ENCODE measurements around the gene RGS16.

RGS16 gene

DNA sequence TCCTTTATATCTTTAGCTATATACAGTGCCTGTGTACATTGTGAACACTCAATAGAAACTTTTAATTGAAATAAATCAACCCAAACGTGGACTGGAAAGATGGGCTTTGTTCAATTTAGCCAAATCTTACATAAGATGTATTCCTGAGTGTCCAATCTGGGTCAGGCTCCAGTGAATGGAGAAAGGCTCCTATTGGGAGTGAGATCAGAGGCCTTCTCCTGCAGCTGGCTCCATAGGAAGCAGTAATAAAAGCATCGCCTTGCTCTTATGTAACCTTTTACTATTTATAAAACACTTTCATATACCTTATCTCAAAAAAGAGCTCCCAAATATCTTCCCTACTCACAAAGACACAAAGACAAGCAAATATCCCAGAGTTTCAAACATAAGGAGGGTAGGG, 24.9 kb upstream of the RGS16 start:
- DNase-seq: no peak

GRCh38 chr1:182628657-182629056, 24.5 kb upstream of the RGS16 start:
- no peak for DNase-seq

- DNase-seq: no peak
These were observed 23.4 kb upstream of the RGS16 start for GRCh38 chr1:182627622-182628021.

DNA sequence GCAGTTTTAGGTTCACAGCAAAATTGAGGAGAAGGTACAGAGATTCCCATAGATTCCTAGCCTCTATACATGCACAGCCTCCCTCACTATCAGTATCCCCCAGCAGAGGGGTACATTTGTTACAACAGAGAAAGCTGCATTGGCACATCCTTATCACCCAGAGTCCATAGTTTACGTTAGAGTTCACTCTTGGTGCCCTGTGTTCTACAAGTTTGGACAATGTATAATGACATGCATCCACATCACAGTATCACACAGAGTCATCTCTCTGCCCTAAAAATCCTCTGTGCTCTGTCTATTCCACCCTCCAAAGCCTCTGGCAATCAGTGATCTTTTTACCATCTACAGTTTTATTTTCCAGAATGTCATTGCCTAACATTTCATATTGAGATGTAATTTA, 22.3 kb upstream of the RGS16 start:
- DNase-seq: no peak

GRCh38 chr1:182625719-182626504, 21.7 kb upstream of the RGS16 start:
- DNase-seq: no peak

GRCh38 chr1:182625024-182625423, 20.8 kb upstream of the RGS16 start:
- no peak for DNase-seq

GRCh38 chr1:182624577-182624976, 20.4 kb upstream of the RGS16 start:
- no peak for DNase-seq

DNA sequence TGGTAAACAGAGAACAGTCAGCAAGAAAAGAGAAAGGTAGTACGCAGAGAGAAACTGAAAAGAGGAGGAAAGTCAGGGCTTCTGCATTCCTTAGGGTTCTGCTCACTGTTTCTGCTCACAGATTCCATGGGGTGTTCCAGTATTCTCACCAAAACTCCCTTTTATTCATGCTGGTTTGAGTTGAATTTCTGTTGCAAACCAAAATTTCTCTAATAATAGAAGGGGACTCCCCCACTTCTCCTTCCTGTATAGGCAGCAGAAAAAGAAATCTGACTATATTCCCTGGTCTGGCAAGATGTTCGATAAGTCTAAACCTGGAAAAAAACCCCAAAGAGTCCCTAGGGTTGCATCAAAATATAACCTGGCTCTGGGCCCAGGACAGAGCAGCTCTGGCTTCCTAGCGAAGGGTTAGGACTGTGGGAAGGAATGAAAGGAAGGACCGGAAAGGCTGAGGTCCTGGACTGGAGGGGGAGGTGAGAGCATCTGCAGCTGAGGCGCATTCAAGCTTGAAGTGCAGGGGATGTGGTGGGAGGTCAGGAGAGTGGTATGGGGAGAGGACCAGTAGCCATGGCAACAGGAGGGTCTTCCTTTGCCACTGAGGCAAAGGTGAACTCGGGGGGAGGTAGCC, 18.8 kb upstream of the RGS16 start:
- DNase-seq: no peak

- no peak for DNase-seq
These were observed 17.7 kb upstream of the RGS16 start for GRCh38 chr1:182621906-182622305.

DNA sequence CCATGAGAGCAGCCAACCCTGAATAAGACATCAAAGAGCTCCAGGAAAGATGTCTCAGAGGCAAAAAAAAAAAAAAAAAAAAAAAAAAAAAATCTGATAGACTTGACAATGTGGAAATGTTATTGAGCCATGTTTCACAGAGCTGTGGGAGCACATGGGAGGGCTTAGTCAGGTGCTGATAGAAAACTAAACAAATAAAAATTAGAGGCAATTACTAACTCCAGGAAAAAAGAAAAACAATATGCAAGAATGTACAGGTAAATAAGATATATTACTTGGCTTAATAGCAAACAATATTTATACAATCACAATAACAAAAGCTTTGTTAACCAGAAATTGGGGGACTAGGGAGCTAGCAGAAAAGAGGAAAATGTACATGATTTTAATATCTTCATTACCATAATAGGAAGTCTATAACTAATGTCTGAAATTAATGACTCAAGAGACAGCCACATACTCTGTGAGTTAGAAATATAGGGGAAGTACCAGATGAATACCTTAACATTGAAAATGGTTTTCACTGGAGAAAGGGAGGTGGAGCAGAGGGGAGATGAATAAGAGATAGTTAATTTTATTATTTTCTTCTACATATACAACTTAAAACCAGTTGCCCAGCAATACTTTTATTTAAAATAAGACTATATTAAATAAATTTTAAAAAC, 16.9 kb upstream of the RGS16 start:
- DNase-seq: no peak

- no peak for DNase-seq
These were observed 13.7 kb upstream of the RGS16 start for GRCh38 chr1:182617734-182618351.

GRCh38 chr1:182617014-182617429, 12.8 kb upstream of the RGS16 start:
- no peak for DNase-seq

GRCh38 chr1:182616130-182617013, 12.2 kb upstream of the RGS16 start:
- DNase-seq: peak; percentile 67 to 72

GRCh38 chr1:182615468-182616129, 11.4 kb upstream of the RGS16 start:
- DNase-seq: peak in 1 of 2 donors; percentile 46

DNA sequence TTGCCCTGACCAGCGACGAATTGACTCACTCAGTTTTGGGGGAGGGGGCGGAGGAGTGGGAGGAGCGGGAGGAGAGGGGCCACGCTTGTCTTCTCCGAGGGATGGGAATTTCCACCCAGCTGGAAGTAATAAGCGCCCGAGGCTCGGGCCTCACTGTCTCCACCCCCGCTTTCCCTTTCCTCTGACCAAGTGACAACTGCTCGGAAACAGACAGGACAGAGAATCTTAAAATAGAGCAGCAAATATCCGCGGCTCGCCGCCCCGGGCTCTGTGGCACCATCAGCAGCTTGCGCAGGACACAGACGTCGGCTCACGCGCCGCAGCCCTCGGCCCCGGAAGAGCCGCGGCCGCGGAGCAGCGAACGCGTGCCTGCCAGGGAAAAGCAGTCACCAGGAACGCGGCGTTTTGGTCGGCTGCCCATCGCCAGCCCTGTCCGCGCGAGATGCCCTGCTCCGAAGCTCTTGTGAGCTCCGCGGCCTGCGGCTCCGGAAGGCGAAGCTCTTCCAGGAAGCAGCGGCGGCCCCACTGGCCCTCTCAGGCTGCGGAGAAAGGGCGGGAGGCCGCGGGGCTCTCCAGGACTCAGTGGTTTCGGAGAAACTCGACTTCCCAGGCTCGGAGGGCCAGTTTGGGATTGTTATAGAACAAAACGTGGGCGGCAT, 10.7 kb upstream of the RGS16 start:
- DNase-seq: peak; percentile 47 to 50

- no peak for DNase-seq
These were observed 7.6 kb upstream of the RGS16 start for GRCh38 chr1:182611787-182612186.

GRCh38 chr1:182611326-182611725, 7.1 kb upstream of the RGS16 start:
- DNase-seq: no peak

GRCh38 chr1:182610606-182611194, 6.5 kb upstream of the RGS16 start:
- no peak for DNase-seq

GRCh38 chr1:182608845-182609610, 4.8 kb upstream of the RGS16 start:
- no peak for DNase-seq

GRCh38 chr1:182608236-182608635, 4.0 kb upstream of the RGS16 start:
- no peak for DNase-seq

Data from stimulated activated CD4-positive, alpha-beta T cell treated with anti-CD3 and anti-CD28 coated beads, Interleukin-2, amount 100 ng/mL, for 48 hours (primary cell).